Hematopoietic multipotent progenitor cell treated with erythropoietin and hydrocortisone succinate and interleukin-3 and kit ligand, for 6 days (in vitro differentiated cells): ENCODE measurements around the gene MYOM3.

Experiments used
- DNase-seq: peaks from one replicate; pipeline ENCODE4 v3.0.0-alpha.2; 2015

Gene MYOM3

GRCh38 chr1:24138476-24139221, 26.7 kb upstream of the MYOM3 start:
- DNase-seq = no peak

DNA sequence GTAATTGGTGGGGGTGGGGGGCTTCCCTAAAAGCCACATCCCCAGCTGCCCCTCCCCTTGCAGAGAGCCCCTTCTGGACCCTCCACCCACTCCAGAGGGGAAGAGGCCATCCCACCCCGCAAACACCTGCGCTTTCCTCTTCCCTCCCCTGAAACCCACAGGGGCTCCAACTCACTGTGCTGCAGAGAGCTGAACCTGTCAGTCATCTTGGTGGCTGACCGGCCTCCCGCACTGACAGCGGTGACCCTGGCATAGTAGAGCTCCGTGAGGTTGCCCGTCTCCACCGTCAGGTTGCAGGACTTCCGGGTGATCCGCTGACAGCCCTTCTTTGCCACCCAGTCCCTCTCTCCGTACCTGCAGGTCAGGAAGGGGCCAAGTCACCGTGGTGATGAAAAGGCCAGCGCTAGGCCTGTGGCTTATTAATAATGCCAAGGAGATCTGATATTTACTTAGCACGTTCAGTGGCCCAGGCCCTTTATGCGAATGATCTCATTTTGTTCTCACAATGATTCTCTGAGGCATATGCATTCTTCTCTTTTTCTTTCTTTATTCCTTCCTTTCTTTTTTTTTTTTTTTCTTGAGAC, 25.1 kb upstream of the MYOM3 start:
- no peak for DNase-seq

GRCh38 chr1:24134376-24134775, 22.4 kb upstream of the MYOM3 start:
- no peak for DNase-seq

- no peak for DNase-seq
Measured at GRCh38 chr1:24133819-24134218, 21.9 kb upstream of the MYOM3 start.

DNA sequence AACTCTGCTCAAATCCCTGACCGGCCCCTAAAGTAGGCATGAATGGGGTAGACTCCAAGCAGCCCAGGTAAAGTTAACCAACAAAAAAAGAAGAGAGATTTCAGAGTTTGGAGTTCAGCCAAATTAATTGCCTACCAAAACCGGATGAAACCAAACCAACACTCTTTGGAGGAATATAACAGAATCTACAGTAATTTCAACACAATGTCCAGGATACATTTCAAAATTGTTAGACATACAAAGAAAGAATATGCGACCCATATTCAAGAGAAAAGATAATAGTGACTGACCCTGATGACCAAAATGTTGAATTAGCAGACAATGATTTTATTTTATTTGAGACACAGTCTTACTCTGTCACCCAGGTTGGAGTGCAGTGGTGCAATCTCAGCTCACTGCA, 18.4 kb upstream of the MYOM3 start:
- DNase-seq = no peak

DNA sequence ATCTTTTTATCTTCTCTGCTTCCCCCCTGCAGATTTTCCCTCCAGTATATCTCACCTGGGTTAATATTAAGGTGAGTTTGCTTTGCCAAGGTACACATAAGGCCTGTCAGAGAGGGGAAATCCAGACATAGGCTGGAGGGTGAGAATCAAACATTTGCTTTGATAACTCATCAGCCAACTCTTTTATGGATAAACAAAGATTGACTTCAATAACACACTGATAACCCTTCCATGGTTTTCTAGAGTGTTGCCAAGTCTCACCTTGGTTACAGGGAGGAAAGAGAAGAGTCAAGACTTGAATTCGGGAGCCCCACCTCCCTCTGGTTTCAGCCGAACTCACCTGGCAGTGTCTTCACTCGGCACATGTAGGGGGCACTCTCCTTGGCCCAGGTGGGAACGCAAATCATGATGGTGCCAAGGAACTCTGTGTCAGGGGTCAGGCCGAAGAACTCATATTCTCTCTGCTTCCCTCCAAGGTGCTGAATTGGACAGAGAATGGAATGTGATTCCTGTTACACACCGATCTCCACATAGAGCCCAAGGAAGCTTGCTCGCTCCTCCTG, 15.9 kb upstream of the MYOM3 start:
- no peak for DNase-seq

GRCh38 chr1:24127134-24127800, 15.3 kb upstream of the MYOM3 start:
- no peak for DNase-seq

DNA sequence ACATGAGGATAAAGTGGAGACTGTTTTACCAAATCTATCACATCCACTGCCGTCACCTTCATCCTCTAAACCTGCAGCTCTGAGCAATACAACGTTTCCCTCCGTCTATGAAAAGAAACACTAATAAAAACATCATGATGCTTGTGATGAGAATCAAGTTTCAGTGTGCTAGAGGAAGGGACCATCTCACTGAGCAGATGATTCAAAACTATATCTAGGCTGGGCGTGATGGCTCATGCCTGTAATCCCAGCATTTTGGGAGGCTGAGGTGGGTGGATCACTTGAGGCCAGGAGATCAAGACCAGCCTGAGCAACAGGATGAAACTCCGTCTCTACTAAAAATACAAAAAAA, 14.7 kb upstream of the MYOM3 start:
- DNase-seq = no peak

DNA sequence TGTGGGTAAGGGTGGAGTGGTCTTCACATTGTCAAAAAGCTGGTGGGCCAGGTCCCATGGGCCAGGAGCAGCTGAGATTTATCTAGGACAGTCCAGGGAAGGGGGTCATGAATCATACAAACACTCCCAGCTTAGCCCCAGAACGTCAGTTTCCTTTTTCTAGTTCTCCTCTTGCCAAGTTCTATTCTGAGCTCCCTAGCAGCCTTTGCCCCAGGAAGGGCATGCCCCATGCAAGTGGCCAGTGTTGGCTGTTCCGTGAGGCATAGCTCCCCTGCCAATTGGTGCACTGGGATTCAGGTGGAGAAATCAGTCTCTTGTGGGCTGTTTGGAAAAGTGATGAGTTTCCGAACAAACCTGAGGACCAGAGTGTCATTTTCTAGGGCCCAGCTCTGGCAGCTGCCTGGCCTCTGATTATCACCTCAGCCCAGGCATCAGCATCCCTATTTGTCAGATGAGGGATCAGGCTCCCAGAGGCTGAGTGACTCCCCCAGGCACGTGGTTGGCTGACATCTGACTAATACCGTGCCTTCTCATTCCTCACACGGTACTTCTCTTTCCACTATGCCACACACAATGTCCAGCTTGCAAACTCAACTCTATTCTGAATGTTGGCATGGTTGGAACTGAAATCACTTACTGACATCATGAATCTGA, 14.2 kb upstream of the MYOM3 start:
- DNase-seq = no peak

DNA sequence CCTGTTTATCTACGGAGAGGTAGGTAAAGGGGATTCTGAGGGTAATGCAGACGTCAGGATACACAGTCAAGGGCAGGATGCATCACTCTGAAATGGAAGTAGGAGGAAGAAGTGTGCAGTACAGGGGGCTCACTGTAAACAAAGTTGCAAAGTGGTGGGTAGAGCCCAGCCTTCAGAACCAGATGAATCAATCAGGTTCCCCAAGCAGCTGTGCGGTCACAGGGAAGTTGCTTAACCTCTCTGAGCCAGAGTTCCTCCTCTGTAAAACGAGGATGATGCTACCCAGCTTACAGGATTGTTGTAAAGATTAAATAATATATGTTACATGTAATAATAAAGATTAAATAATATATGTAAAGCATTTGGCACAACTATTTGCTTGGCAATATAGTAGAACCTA, 13.5 kb upstream of the MYOM3 start:
- DNase-seq = no peak

DNA sequence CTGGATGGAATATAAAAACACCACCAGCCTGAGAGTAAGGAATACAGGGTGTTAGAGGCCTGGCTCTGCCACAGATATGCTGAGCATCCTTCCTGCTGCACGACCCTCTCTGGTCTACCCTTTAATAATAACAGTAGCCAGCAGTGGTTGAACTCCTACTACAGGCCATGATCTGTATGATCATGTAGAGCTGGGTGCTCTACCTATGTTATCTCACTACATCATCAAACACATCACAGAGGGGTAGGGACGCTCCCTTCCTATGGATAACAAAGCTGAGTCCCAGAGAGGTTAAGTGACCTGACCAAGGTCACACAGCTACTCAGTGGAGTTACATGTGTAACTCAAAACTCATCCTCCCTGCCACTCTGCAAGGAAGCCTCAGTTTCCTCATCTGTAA, 13.0 kb upstream of the MYOM3 start:
- DNase-seq = no peak

GRCh38 chr1:24123611-24124010, 11.7 kb upstream of the MYOM3 start:
- DNase-seq = no peak

DNA sequence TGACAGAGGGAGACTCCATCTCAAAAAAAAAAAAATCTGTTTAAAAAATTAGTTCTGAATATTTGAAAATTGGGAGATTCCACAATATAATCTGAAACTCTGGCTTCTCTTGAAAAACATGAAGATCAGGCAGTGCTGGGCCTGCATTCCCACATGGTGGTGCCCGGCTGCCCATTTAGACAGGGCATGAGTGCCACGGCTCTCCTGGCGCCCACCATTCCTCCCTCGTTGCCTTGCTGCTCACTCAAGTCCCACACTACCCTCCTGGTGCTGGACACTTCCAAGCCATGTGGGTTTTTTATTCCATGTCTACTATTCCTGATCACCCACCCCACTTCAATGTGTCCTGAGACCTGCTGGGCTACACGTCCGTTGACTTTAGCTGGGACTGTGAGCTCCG, 10.8 kb upstream of the MYOM3 start:
- DNase-seq = no peak

DNA sequence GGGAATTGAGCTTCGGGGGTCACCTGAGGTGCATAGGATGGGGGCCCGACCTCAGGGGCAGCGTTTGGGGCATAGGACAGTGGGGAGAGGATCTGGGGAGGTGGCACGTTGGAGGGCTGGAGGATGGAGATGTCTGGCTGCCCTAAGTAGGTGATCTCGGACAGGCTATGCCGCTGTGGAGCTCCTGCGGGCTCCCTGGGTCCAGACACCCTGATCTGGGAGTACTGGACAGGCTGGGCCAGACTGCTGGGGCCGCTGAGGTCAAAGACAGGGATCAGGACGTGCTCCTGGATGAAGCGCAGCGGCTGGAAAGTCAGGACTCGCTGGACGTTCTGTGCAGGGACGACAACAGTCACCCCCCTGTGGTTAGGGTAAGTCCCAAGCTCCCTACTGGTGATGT, 9.5 kb upstream of the MYOM3 start:
- no peak for DNase-seq

DNA sequence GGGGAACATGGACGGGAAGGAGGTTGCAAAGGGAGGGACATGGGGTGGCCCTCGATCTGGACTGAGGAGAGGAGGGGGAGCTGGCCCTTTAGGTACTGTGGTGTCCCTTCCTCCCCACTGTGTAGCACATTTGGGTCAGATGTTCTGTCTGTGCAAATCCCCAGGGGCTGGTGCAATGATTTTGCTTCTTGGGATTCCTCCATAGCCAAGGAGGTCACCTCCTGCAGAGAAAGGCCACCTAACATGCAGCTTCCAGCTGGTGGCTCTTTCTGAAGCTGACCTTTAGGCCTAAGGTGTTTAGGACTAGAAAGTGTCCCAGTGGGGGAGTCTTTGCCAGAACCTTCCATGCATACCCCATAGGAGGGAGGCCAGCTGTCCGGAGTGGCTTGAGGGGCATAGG, 9.0 kb upstream of the MYOM3 start:
- no peak for DNase-seq

DNA sequence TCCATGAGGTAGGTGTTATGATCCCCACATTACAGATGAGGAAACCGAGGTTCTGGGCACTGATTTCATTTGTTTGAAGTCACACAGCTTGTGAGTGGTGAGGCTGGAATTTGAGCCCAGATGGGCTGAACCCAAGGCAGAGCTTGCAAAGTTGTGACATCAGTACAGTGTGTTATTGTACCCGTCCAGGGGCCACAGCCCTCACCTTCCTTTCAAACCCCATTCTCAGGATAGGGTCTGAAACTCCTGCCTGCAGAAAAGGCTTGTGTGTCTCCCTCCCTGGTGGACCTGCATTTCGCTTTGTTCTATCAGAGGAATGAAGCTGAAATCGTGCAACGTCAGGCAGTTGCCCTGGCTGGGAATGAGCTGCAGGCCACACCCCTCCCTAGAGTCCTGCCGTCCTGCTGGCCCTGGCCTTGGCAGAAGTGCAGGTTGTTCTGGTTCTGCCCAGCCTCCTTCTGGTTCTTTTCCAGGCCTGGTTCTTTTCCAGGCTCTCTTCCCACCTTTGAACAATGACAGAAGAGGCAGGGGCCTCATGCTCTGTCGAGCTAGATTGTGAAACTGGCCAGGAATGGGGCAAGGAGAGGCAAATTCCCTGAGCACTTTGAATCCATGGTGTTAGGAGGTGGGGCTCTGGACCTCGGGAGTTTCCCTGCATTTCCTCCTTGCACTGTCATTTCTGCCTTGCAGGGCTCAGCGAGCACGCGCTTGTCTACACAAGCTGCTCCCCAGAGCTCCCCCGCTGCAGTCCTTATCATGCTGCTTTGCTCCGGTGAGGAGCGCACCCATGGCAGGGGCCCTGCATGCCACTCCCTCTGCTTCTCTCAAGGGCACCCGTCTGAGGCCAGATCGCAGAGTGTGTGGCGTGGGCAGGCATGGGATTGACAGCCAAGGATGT, 8.2 kb upstream of the MYOM3 start:
- no peak for DNase-seq

DNA sequence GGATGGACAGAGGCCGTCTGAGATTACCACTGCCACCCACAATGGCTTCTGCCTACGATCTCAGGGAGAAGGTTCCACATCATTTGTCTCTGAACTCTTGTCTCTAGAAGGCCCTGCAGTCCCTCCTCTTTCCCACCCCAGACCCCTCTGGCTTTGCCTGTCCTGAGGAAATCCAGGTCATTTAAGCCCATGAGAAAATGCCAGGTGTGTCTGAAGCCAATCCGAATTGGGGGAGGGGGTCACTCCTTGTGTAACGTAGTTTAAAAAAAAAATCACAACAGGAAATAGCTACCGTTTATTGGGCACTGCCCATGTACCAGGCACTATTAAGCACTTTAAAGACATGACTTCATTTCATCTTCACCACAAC, 7.5 kb upstream of the MYOM3 start:
- DNase-seq = no peak

GRCh38 chr1:24118410-24119242, 6.7 kb upstream of the MYOM3 start:
- DNase-seq = no peak

- DNase-seq = no peak
Measured at GRCh38 chr1:24117722-24118409, 5.9 kb upstream of the MYOM3 start.

DNA sequence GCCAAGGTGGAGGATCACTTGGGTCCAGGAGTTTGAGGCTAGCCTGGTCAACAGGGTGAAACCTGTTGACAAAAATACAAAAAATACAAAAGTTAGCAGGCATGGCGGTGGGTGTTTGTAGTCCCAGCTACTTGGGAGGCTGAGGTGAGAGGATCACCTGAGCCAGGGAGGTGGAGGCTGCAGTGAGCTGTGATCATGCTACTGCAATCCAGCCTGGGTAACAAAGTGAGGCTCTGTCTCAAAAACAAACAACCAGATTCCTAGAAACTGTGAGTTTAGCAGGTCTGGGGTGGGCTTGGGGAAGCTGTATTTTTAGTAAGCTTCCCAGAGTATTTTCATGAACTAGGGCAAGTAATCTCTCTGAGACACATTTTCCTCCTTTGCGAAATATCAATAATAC, 5.2 kb upstream of the MYOM3 start:
- DNase-seq = no peak

GRCh38 chr1:24114753-24115152, 2.8 kb upstream of the MYOM3 start:
- DNase-seq = no peak
